Smooth muscle cell (in vitro differentiated cells): ENCODE data around the gene RFX3. TPM values are rescaled to one million over a fixed set of nuclear protein-coding genes. Genes with fewer than 3 reads are reported as not detected.

ENCODE experiments used
- DNase-seq: peaks from one replicate; lab custom pipeline; 2025; ENCODE audit not compliant: unreplicated experiment; lab: John Stamatoyannopoulos, UW
- H2AFZ ChIP-seq: fragments of 200-600 bp; sonication (generic); 2 replicates; pipeline ENCODE4 v1.6.0; 2016; ENCODE audit warnings: antibody characterized with exemption, low read depth, mild to moderate bottlenecking
- H3F3A ChIP-seq: fragments of 200-600 bp; sonication (generic); 2 replicates; pipeline ENCODE4 v1.6.0; 2017; ENCODE audit warnings: antibody characterized with exemption, low read depth
- H3K27ac ChIP-seq: fragments of 200-600 bp; sonication (generic); 2 replicates; pipeline ENCODE4 v1.5.1; 2016; ENCODE audit warnings: low read depth, mild to moderate bottlenecking
- H3K27me3 ChIP-seq: fragments of 200-600 bp; sonication (generic); 2 replicates; pipeline ENCODE4 v1.6.1; 2016; ENCODE audit warnings: low read depth, mild to moderate bottlenecking
- H3K36me3 ChIP-seq: fragments of 200-600 bp; sonication (generic); 2 replicates; pipeline ENCODE4 v1.5.1; 2016; ENCODE audit warnings: low read depth
- H3K4me1 ChIP-seq: fragments of 200-600 bp; sonication (generic); 2 replicates; pipeline ENCODE4 v1.5.1; 2016; ENCODE audit warnings: low read depth
- H3K4me2 ChIP-seq: fragments of 200-600 bp; sonication (generic); 2 replicates; pipeline ENCODE4 v1.6.0; 2016; ENCODE audit warnings: mild to moderate bottlenecking
- H3K4me3 ChIP-seq: fragments of 200-600 bp; sonication (generic); 2 replicates; pipeline ENCODE4 v1.5.1; 2016; ENCODE audit warnings: mild to moderate bottlenecking
- H3K79me2 ChIP-seq: fragments of 200-600 bp; sonication (generic); 2 replicates; pipeline ENCODE4 v1.6.0; 2016; ENCODE audit warnings: low read depth, mild to moderate bottlenecking
- H3K9ac ChIP-seq: fragments of 200-600 bp; sonication (generic); 2 replicates; pipeline ENCODE4 v1.6.0; 2016; ENCODE audit warnings: low read depth
- H3K9me3 ChIP-seq: fragments of 200-600 bp; sonication (generic); replicated peaks from 2 replicates; pipeline ENCODE4 v1.5.1; 2016; ENCODE audit warnings: low read depth
- H4K20me1 ChIP-seq: fragments of 200-600 bp; sonication (generic); 2 replicates; pipeline ENCODE4 v1.6.0; 2016; ENCODE audit warnings: low read depth
- CTCF ChIP-seq: fragments of 200-600 bp; sonication (generic); IDR thresholded peaks from 2 replicates; pipeline ENCODE4 v1.5.1; 2017; ENCODE audit warnings: borderline replicate concordance, mild to moderate bottlenecking, antibody characterized with exemption; ENCODE audit not compliant: insufficient read depth, poor library complexity, severe bottlenecking
- WGBS: methylation state at CpG from one replicate; pipeline ENCODE4 v1.1.7; 2016; ENCODE audit warnings: low lambda C conversion rate; 5-methylcytosine and 5-hydroxymethylcytosine counted together
- polyA plus RNA-seq: library from polyadenylated mRNA; unstranded; fragments of >200 nt; fragmentation: Nextera tagmentation; extraction: Ambion mirVana; gene quantifications from 2 replicates; pipeline ENCODE4 v1.2.1, GENCODE V29; 2016
- total RNA-seq: library from RNA; depleted of rRNA; stranded (reverse); fragments of >200 nt; gene quantifications from 2 replicates; pipeline ENCODE4 v1.2.3, GENCODE V29; 2014

Gene RFX3
- total and polyA plus RNA-seq, 2 experiments from 2014 or later: 4.4 to 14.1 TPM

DNA sequence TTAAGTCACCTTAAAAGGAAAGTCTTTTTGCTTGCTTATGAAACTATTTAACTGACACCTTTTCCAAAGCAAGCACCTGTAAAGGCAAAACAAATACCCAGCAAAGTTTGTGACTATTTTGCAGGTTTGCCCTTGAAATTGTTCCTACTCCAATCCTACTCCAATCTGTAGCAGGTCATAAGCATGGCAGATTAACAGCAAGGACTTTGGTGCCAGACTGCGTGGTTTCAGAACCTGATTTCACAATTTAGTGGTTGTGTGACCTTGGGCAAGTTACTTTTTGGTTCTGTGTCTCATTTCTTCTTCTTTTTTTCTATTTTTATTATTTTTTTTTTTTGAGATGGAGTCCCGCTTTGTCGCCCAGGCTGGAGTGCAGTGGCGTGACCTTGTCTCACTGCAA lies 282.1 kb downstream of the RFX3 start:
- Histone ChIP-seq H3K79me2 (no peaks in the 10 kb centered on the region), H3K36me3 (no peaks in the 10 kb centered on the region), H4K20me1 (no peaks in the 10 kb centered on the region), H3K4me1 (peaks cover 13% of the 10 kb centered on the region), H3K27me3 (no peaks in the 10 kb centered on the region), H3K9me3 (no peaks in the 10 kb centered on the region), H3F3A (no peaks in the 10 kb centered on the region), H3K27ac (no peak overlapping the region), H3K4me3 (no peak overlapping the region), H3K4me2 (no peak overlapping the region), H3K9ac (no peak overlapping the region), H2AFZ (no peak overlapping the region)
- WGBS: 96% methylated on average over 4 of the region's 4 CpGs
- TF ChIP-seq CTCF: no peak
- DNase-seq: no peak

GRCh38 chr9:3241290-3241689 lies 284.5 kb downstream of the RFX3 start:
- H3K9ac ChIP-seq: no peak overlapping the region
- no peaks in the 10 kb centered on the region for H3K9me3 ChIP-seq
- no peaks in the 10 kb centered on the region for H3F3A ChIP-seq
- peaks cover 13% of the 10 kb centered on the region for H3K4me1 ChIP-seq
- H3K27ac ChIP-seq: no peak overlapping the region
- DNase-seq: no peak
- TF ChIP-seq CTCF: no peak
- 12% methylated on average over 3 of the region's 3 CpGs for WGBS
- peak overlapping the region; percentile 30 for H3K4me2 ChIP-seq
- H3K27me3 ChIP-seq: no peaks in the 10 kb centered on the region
- H4K20me1 ChIP-seq: no peaks in the 10 kb centered on the region
- H3K4me3 ChIP-seq: no peak overlapping the region
- H3K79me2 ChIP-seq: no peaks in the 10 kb centered on the region
- H3K36me3 ChIP-seq: no peaks in the 10 kb centered on the region
- no peak overlapping the region for H2AFZ ChIP-seq

DNA sequence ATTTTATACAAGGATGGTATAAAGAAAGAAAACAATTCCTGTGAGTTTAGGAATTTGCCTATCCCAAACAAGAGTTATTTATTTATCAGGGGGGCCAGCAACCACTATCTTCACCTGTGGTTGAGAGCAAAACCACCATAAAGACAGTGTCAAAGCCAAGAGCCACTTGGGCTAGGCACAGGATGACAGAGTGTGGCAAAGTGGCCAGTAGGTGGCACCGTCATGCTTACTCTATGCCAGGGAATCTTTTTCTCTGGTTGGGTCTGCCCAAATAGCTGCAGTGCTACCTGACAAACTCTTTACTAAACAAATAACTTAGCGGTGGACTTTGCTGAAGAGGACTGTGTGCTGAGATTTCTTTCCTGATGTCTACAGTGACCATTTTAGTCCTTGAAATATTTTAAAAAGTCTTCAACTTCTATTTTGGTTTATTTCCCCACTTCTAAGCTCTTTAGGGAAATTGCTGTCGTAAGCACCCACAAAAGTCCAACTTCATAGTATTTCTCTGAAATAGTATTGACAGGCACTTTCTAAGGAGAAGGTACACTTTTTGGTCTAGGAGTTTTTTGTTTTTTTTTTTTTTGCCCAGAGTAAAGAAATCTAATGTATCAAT lies 285.0 kb downstream of the RFX3 start:
- H4K20me1 ChIP-seq: no peaks in the 10 kb centered on the region
- no peak overlapping the region for H2AFZ ChIP-seq
- DNase-seq: no peak
- H3K4me1 ChIP-seq: peaks cover 13% of the 10 kb centered on the region
- H3K4me2 ChIP-seq: peak overlapping the region; percentile 30
- no peak overlapping the region for H3K9ac ChIP-seq
- H3F3A ChIP-seq: no peaks in the 10 kb centered on the region
- H3K79me2 ChIP-seq: no peaks in the 10 kb centered on the region
- H3K27ac ChIP-seq: no peak overlapping the region
- no peaks in the 10 kb centered on the region for H3K27me3 ChIP-seq
- H3K9me3 ChIP-seq: no peaks in the 10 kb centered on the region
- WGBS: 41% methylated on average over 3 of the region's 3 CpGs
- no peaks in the 10 kb centered on the region for H3K36me3 ChIP-seq
- no peak overlapping the region for H3K4me3 ChIP-seq
- peak; percentile 69 for TF ChIP-seq CTCF

DNA sequence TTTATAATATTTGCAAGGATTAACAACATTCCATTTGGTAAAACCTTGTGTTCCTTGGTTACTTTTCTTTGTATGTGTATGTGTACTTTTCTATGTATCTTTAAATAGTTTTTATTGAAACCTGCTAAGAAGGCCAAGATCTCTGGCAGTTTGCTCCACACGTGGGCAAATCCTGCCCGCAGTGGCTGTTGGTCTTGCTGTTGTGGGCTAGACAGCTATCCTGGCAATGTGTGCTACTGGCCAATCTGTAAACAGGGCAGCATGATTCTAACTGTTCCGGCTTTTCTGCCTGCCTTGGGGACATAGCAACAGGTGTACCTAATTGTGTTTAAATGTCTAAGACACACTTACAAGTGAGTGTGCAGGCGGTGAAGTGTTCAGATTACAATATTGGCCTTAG lies 286.6 kb downstream of the RFX3 start:
- H3K36me3 ChIP-seq: no peaks in the 10 kb centered on the region
- H3K4me1 ChIP-seq: peaks cover 13% of the 10 kb centered on the region
- no peak overlapping the region for H3K4me2 ChIP-seq
- no peak overlapping the region for H2AFZ ChIP-seq
- DNase-seq: no peak
- H4K20me1 ChIP-seq: no peaks in the 10 kb centered on the region
- TF ChIP-seq CTCF: no peak
- no peaks in the 10 kb centered on the region for H3K9me3 ChIP-seq
- H3K27ac ChIP-seq: no peak overlapping the region
- no peaks in the 10 kb centered on the region for H3K79me2 ChIP-seq
- no peak overlapping the region for H3K4me3 ChIP-seq
- H3K27me3 ChIP-seq: no peaks in the 10 kb centered on the region
- no peaks in the 10 kb centered on the region for H3F3A ChIP-seq
- H3K9ac ChIP-seq: no peak overlapping the region
- 96% methylated on average over 4 of the region's 4 CpGs for WGBS
